ENCODE results near the gene RARB. TPM values are rescaled to one million over a fixed set of nuclear protein-coding genes. Genes with fewer than 3 reads are reported as not detected.

Gene RARB
- total and polyA plus RNA-seq, 4 donors, result 1.5 to 24.5 (median 4.1) TPM

DNA sequence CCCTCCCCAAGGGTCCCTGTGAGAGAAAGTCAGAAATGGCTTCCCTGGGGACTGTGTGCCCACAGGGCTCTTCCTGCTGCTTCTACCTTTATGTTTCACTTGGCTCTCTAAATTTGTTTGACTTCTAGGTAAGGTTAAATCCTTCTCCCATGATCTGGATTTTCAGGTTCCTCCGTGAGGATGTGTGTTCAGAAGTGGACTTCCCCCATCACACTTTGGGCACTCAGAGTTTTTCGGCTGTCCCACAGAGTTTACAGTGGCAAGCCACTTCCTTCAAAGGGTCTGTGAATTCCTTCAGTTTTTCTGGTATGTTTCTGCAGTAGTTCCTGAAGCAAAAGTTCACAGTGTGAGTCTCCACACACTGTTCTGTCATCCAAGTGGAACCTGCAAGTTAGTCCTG, 30.9 kb upstream of the RARB start:
- no peak overlapping the region for H3K4me3 ChIP-seq
- 72 to 73% methylated on average over 2 of the region's 2 CpGs for WGBS, 2 donors
- H3K36me3 ChIP-seq (ENCODE audit: control insufficient read depth in 4 of 4, insufficient read depth in 4 of 4, low read length in 4 of 4), result no peaks in the 10 kb centered on the region
- no peak for DNase-seq
- peaks cover 0 to 2% (median 0%) of the 10 kb centered on the region in 4 donors for H3K9me3 ChIP-seq (ENCODE audit: control insufficient read depth in 4 of 4, insufficient read depth in 3 of 4, low read length in 3 of 4)
- H3K27me3 ChIP-seq (ENCODE audit: control insufficient read depth in 3 of 3, insufficient read depth in 3 of 3, low read length in 2 of 3), result no peaks in the 10 kb centered on the region
- H3K27ac ChIP-seq (ENCODE audit: low read depth in 1 of 2, low read length in 1 of 2), result no peak overlapping the region
- no peak overlapping the region for H3K9ac ChIP-seq (ENCODE audit: insufficient read depth in 1 of 2, low read length in 2 of 2)
- no peaks in the 10 kb centered on the region for H3K4me1 ChIP-seq (ENCODE audit: control insufficient read depth in 5 of 5, insufficient read depth in 5 of 5, low read length in 5 of 5)
- no peak for ATAC-seq (ENCODE audit: insufficient read depth, low FRiP score)
- TF ChIP-seq, protein P1, sequence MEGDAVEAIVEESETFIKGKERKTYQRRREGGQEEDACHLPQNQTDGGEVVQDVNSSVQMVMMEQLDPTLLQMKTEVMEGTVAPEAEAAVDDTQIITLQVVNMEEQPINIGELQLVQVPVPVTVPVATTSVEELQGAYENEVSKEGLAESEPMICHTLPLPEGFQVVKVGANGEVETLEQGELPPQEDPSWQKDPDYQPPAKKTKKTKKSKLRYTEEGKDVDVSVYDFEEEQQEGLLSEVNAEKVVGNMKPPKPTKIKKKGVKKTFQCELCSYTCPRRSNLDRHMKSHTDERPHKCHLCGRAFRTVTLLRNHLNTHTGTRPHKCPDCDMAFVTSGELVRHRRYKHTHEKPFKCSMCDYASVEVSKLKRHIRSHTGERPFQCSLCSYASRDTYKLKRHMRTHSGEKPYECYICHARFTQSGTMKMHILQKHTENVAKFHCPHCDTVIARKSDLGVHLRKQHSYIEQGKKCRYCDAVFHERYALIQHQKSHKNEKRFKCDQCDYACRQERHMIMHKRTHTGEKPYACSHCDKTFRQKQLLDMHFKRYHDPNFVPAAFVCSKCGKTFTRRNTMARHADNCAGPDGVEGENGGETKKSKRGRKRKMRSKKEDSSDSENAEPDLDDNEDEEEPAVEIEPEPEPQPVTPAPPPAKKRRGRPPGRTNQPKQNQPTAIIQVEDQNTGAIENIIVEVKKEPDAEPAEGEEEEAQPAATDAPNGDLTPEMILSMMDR (IDR thresholded peaks at IDR 0.05; ENCODE audit: control extremely low read depth, extremely low read depth), result no peak

DNA sequence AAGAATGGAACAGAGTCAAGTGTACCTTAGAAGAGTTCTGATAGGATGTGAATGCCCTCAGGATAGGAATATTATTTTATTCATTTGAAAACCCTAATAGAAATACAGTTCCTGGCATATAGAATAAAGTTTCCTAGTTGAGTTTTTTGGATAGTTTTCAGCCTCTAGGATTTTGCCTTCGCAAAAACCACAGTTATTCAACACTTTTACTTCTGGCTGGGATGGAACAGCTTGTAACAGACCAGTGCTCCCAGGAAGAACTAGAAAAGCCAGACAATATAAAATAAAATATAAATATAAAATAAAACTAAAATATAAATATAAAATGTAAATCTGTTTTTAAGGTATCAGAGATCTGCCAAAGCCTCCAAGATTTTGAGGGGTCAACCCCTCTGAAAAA, 27.5 kb upstream of the RARB start:
- DNase-seq (no peak), ATAC-seq (ENCODE audit: insufficient read depth, low FRiP score) (no peak)
- WGBS, 2 donors, result 73 to 85% methylated on average over 1 of the region's 1 CpG
- Histone ChIP-seq H3K27me3 (ENCODE audit: control insufficient read depth in 3 of 3, insufficient read depth in 3 of 3, low read length in 2 of 3) (no peaks in the 10 kb centered on the region), H3K4me1 (ENCODE audit: control insufficient read depth in 5 of 5, insufficient read depth in 5 of 5, low read length in 5 of 5) (peaks cover 0 to 2% (median 0%) of the 10 kb centered on the region in 5 donors), H3K9me3 (ENCODE audit: control insufficient read depth in 4 of 4, insufficient read depth in 3 of 4, low read length in 3 of 4) (peaks cover 0 to 2% (median 0%) of the 10 kb centered on the region in 4 donors), H3K9ac (ENCODE audit: insufficient read depth in 1 of 2, low read length in 2 of 2) (no peak overlapping the region), H3K36me3 (ENCODE audit: control insufficient read depth in 4 of 4, insufficient read depth in 4 of 4, low read length in 4 of 4) (no peaks in the 10 kb centered on the region), H3K27ac (ENCODE audit: low read depth in 1 of 2, low read length in 1 of 2) (no peak overlapping the region), H3K4me3 (no peak overlapping the region)
- TF ChIP-seq, protein P1 (IDR thresholded peaks at IDR 0.05; ENCODE audit: control extremely low read depth, extremely low read depth), result no peak

DNA sequence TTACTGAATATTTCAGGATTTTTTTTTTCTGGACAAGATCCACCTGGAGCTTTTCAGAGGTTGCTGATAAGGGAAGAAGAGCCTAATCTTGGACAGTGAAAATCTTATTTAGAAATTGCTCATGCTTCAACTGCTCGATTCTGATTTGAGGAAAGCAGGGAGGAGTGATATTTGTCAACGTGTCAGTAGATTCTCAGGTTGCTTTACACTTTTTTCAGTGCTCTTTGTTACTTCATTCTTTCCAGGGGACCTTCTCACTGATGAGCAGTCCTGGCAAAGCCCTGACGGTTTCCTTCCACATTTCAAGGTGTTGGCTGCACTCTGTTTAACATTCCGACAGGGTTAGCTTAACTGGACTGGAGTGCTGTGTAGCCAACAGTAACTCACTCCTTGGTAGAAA, 24.1 kb upstream of the RARB start:
- no peaks in the 10 kb centered on the region for H3K36me3 ChIP-seq (ENCODE audit: control insufficient read depth in 4 of 4, insufficient read depth in 4 of 4, low read length in 4 of 4)
- no peak overlapping the region for H3K9ac ChIP-seq (ENCODE audit: insufficient read depth in 1 of 2, low read length in 2 of 2)
- TF ChIP-seq, protein P1 (IDR thresholded peaks at IDR 0.05; ENCODE audit: control extremely low read depth, extremely low read depth), result no peak
- no peaks in the 10 kb centered on the region for H3K9me3 ChIP-seq (ENCODE audit: control insufficient read depth in 4 of 4, insufficient read depth in 3 of 4, low read length in 3 of 4)
- H3K27me3 ChIP-seq (ENCODE audit: control insufficient read depth in 3 of 3, insufficient read depth in 3 of 3, low read length in 2 of 3), result no peaks in the 10 kb centered on the region
- ATAC-seq (ENCODE audit: insufficient read depth, low FRiP score) (no peak), DNase-seq (no peak)
- H3K4me3 ChIP-seq, result no peak overlapping the region
- H3K4me1 ChIP-seq (ENCODE audit: control insufficient read depth in 5 of 5, insufficient read depth in 5 of 5, low read length in 5 of 5), result peaks cover 0 to 2% (median 0%) of the 10 kb centered on the region in 5 donors
- 78 to 81% methylated on average over 4 of the region's 4 CpGs for WGBS, 2 donors
- no peak overlapping the region for H3K27ac ChIP-seq (ENCODE audit: low read depth in 1 of 2, low read length in 1 of 2)

DNA sequence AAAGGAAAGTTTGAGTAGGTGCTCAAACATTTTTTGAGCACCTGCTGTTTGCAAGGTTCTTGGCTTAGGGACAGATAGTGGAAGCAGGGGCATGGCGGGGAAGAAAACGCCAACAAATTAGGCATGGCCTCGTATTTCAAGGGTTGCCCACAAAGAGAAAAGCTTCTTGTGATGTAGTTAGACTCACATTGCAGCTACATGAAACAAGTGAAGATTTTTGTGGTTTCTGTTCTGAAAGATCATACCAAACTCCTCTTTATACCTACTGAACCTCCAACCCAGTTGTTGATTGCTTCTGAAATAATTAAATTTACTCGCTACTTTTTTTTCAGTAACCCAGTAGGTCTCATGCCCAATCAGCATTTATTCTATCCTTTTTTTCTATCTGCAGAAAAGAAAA, 23.5 kb upstream of the RARB start:
- Histone ChIP-seq H3K9me3 (ENCODE audit: control insufficient read depth in 4 of 4, insufficient read depth in 3 of 4, low read length in 3 of 4) (no peaks in the 10 kb centered on the region), H3K9ac (ENCODE audit: insufficient read depth in 1 of 2, low read length in 2 of 2) (no peak overlapping the region), H3K27me3 (ENCODE audit: control insufficient read depth in 3 of 3, insufficient read depth in 3 of 3, low read length in 2 of 3) (no peaks in the 10 kb centered on the region), H3K36me3 (ENCODE audit: control insufficient read depth in 4 of 4, insufficient read depth in 4 of 4, low read length in 4 of 4) (no peaks in the 10 kb centered on the region), H3K27ac (ENCODE audit: low read depth in 1 of 2, low read length in 1 of 2) (no peak overlapping the region), H3K4me3 (no peak overlapping the region), H3K4me1 (ENCODE audit: control insufficient read depth in 5 of 5, insufficient read depth in 5 of 5, low read length in 5 of 5) (peaks cover 0 to 2% (median 0%) of the 10 kb centered on the region in 5 donors)
- no peak for ATAC-seq (ENCODE audit: insufficient read depth, low FRiP score)
- DNase-seq, result no peak
- WGBS, 2 donors, result 91 to 92% methylated on average over 4 of the region's 4 CpGs
- TF ChIP-seq, protein P1 (IDR thresholded peaks at IDR 0.05; ENCODE audit: control extremely low read depth, extremely low read depth), result no peak
